ENCODE measurements around the gene CHRNG.
"Not testable (repeated sequence)": the region's sequence is repeated elsewhere in the genome, so short reads cannot be mapped to it uniquely, and the experiment has no call there.

The CHRNG gene

DNA sequence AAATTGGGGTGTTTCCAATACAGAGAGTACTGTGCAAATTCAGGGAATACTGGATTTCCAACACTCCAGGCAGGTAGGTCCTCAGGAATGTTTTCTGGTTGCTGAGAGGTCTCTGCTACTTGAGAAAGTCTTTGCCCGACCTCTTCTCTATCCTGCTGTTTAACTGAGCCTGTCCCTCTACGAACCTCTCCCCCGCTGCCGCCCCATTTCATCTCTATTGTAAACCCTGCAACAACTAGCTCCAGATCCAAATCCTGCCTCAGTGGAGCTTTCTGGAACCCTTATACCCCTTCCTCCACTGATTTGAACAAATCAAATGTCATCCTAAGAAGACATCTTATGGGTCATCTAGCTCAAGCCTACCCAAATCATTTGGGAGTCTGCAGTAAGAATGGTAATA, 12.3 kb downstream of the CHRNG start:
- H3K4me3 ChIP-seq (ENCODE audit: low read depth, low read length) = peak overlapping the region; percentile 90
- no peak for DNase-seq (ENCODE audit: low read depth)

DNA sequence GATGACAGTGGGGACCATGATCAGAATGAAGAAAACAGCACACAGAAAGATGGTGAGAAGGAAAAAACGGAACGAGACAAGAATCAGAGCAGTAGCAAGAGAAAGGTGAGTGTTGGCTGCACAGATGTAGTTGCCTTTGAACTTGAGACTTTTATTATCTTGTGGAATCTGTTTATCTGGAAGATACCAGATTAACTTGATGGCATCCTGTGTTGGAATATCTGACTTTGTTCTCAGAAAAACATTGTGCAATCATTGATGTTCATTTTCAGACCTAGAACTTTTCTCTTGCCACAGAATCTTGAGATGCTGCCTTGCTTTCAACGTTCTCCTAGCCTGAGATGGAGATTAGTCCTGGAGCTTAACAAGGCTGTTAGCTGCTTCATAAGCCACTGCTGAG, 16.9 kb downstream of the CHRNG start:
- no peak for DNase-seq (ENCODE audit: low read depth)
- TF ChIP-seq, protein P1, sequence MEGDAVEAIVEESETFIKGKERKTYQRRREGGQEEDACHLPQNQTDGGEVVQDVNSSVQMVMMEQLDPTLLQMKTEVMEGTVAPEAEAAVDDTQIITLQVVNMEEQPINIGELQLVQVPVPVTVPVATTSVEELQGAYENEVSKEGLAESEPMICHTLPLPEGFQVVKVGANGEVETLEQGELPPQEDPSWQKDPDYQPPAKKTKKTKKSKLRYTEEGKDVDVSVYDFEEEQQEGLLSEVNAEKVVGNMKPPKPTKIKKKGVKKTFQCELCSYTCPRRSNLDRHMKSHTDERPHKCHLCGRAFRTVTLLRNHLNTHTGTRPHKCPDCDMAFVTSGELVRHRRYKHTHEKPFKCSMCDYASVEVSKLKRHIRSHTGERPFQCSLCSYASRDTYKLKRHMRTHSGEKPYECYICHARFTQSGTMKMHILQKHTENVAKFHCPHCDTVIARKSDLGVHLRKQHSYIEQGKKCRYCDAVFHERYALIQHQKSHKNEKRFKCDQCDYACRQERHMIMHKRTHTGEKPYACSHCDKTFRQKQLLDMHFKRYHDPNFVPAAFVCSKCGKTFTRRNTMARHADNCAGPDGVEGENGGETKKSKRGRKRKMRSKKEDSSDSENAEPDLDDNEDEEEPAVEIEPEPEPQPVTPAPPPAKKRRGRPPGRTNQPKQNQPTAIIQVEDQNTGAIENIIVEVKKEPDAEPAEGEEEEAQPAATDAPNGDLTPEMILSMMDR (IDR thresholded peaks at IDR 0.05; ENCODE audit: control insufficient read depth, extremely low read depth, insufficient read depth) = no peak
- H3K4me3 ChIP-seq (ENCODE audit: low read depth, low read length) = no peak overlapping the region

More for the DNA sequence above, 12.3 kb downstream of the CHRNG start:
- TF ChIP-seq, protein P1 (IDR thresholded peaks at IDR 0.05; ENCODE audit: control insufficient read depth, extremely low read depth, insufficient read depth) = no peak

DNA sequence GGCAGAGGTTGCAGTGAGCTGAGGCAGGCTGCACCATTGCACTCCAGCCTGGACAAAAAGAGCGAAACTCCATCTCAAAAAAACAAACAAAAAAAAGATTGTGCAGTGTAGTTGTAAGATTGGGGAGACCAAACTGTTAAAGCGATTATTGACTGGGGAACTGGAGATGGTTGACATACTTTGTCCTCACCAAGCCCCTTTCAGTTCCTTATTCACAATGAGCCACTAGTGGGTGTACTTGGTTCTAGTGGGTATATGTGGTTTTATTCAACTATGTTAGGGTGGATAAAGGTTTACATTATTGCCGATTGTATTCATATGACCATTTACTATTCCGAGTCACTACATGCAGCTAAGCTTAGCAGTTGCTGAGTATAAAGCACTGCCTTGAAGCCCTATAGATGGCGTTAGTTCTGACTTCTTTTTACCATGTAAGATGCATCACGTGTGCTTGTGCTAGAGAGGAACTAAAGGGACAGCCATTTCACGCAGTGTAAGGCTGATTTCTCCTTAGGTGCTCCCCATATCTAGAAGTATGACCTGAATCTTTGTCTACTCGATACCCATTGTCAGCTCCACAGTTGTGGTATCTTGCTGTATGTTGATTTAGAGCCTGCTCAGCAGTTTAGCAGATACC, 23.1 kb downstream of the CHRNG start:
- no peak overlapping the region for H3K4me3 ChIP-seq (ENCODE audit: low read depth, low read length)
- no peak for DNase-seq (ENCODE audit: low read depth)
- TF ChIP-seq, protein P1 (IDR thresholded peaks at IDR 0.05; ENCODE audit: control insufficient read depth, extremely low read depth, insufficient read depth) = no peak

DNA sequence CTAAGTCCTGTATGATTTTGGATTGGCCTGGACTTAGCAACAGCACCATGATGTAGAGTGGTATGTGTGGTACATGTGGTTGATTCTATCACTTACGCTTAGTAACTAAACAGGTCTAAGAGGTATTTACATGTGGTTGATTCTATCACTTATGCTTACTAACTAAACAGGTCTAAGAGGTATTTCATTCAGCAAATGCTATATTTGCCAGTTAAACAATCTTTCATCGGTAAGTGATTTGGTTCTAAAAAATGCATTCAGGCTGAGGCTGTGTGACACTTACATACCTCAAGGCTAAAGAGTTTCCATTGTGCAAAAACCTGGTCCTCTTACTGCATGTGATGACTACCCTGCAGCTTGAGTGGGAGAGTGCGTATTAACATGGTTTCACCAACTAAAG, 24.1 kb downstream of the CHRNG start:
- H3K4me3 ChIP-seq (ENCODE audit: low read depth, low read length) = no peak overlapping the region
- DNase-seq (ENCODE audit: low read depth) = no peak
- TF ChIP-seq, protein P1 (IDR thresholded peaks at IDR 0.05; ENCODE audit: control insufficient read depth, extremely low read depth, insufficient read depth) = no peak

DNA sequence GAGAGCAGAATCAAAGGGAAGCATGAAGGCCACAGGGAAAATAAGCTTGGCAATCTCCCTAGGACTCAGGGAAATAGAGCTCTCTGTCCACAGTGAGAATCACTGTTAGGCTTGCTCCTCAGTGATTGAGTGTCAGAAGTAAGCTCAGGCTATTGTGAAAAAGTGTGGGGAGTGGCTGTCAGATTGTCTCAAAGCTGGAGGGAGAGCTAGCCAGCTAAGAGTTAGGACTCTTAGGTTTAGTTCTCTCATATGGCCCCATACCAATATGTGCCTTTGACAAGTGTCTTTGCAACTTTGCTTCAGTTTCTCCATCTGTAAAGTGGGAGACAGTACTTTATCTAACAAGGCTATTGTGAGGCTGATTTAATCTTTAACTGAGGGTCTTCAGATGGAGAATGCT, 28.2 kb downstream of the CHRNG start:
- TF ChIP-seq, protein P1 (IDR thresholded peaks at IDR 0.05; ENCODE audit: control insufficient read depth, extremely low read depth, insufficient read depth) = no peak
- DNase-seq (ENCODE audit: low read depth) = no peak
- no peak overlapping the region for H3K4me3 ChIP-seq (ENCODE audit: low read depth, low read length)

DNA sequence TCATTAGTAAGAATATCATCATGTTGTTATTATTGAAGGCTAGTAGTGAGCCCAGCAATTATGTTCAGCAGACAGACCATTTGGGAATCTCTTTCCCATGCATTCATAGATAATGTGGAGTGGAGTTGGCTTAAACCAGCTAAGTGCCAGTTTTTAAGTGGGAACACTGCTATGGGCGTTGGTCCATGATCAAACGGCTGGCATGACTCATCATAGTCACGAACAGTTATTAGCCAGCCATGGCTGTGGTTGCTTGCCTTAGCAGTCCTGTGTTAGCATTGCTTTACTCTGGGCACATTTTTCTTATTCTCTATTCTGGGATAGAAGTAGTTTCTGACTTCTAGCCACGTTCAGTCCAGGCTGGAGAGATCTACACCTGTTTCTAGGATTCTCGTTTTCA, 28.7 kb downstream of the CHRNG start:
- no peak for DNase-seq (ENCODE audit: low read depth)
- no peak overlapping the region for H3K4me3 ChIP-seq (ENCODE audit: low read depth, low read length)
- TF ChIP-seq, protein P1 (IDR thresholded peaks at IDR 0.05; ENCODE audit: control insufficient read depth, extremely low read depth, insufficient read depth) = no peak

DNA sequence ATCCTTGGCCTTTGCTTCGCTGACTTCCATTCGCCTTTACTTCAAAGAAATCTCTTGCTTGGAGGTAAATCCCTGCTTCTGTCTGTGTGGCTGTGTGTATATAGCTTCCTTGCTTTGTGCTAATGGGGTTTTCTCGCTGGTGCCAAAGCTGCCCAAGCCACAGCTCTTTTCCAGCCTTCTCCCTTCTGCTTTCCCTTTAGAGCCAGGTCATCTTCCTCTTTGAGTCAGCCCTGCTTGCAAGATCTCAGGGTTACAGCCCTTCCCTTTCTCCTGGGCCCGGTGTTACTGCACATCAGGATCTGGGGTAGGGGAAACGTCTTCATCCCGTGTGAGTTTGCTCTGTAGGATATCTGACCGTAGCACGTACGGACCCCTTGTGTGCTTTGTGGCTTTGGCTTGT, 30.0 kb downstream of the CHRNG start:
- H3K4me3 ChIP-seq (ENCODE audit: low read depth, low read length) = no peak overlapping the region
- DNase-seq (ENCODE audit: low read depth) = no peak
- TF ChIP-seq, protein P1 (IDR thresholded peaks at IDR 0.05; ENCODE audit: control insufficient read depth, extremely low read depth, insufficient read depth) = no peak

DNA sequence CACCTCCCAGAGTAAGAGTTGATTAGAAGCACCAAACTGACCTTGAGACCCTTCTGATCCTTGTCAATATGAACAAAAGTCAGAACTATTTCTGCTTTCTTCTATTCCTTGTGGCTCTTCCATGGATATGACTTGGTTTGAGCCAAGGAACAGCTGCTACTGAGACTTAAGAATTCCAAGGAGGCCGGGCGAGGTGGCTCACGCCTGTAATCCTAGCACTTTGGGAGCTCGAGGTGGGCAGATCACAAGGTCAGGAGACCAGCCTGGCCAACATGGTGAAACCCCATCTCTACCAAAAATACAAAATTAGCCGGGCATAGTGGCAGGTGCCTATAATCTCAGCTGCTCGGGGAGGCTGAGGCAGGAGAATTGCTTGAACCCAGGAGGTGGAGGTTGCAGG, 31.0 kb downstream of the CHRNG start:
- not testable (repeated sequence) for H3K4me3 ChIP-seq (ENCODE audit: low read depth, low read length); DNase-seq (ENCODE audit: low read depth)
